Measurements from ENCODE around the gene ATP6V0D1.
A peak's percentile ranks its signal among the peaks of the same experiment; 100 is the strongest.

Gene ATP6V0D1

GRCh38 chr16:67429053-67429798, 51.7 kb downstream of the ATP6V0D1 start:
- Histone ChIP-seq H3K9me3 (ENCODE audit: control insufficient read depth, insufficient read depth, low read depth, low read length) (no peaks in the 10 kb centered on the region), H3K4me3 (ENCODE audit: low read depth, low read length) (no peak overlapping the region), H3K36me3 (ENCODE audit: control insufficient read depth in 2 of 2, insufficient read depth in 1 of 2, low read length in 2 of 2) (no peaks in the 10 kb centered on the region), H3K27ac (ENCODE audit: extremely low read depth, low read depth, low read length) (no peak overlapping the region), H3K4me1 (ENCODE audit: control insufficient read depth, insufficient read depth, low read length) (no peaks in the 10 kb centered on the region; the same call in 1 of the 2 replicates)
- POLR2A ChIA-PET: no interaction called here
- CTCF ChIA-PET: interaction anchor here (0.5 to 7.1 kb wide), 16 partner anchors 9 to 77 kb away, joined by 3 to 99 read pairs (median 8); partner anchors contain the start of genes ATP6V0D1 and ZDHHC1
- TF ChIP-seq ZNF645 (tag by site-specific recombination; IDR thresholded peaks at IDR 0.05): no peak
- TF ChIP-seq KLF1 (tag by site-specific recombination; IDR thresholded peaks at IDR 0.05): peak; percentile 82; the same call in 1 of the 2 replicates
- no peak for TF ChIP-seq ZNF175 (tag by site-specific recombination; IDR thresholded peaks at IDR 0.05)
- no peak for TF ChIP-seq ZBTB21 (tag by site-specific recombination; IDR thresholded peaks at IDR 0.05)
- TF ChIP-seq ZNF510 (tag by site-specific recombination; IDR thresholded peaks at IDR 0.05; ENCODE audit: insufficient replicate concordance): no peak
- TF ChIP-seq KLF8 (tag by site-specific recombination; IDR thresholded peaks at IDR 0.05): no peak
- TF ChIP-seq ZNF701 (tag by site-specific recombination; IDR thresholded peaks at IDR 0.05): no peak
- no peak for TF ChIP-seq ZNF140 (tag by site-specific recombination; IDR thresholded peaks at IDR 0.05)

GRCh38 chr16:67428146-67428731, 52.7 kb downstream of the ATP6V0D1 start:
- Histone ChIP-seq H3K4me1 (ENCODE audit: control insufficient read depth, insufficient read depth, low read length) (no peaks in the 10 kb centered on the region; the same call in 1 of the 2 replicates), H3K4me3 (ENCODE audit: low read depth, low read length) (no peak overlapping the region), H3K9me3 (ENCODE audit: control insufficient read depth, insufficient read depth, low read depth, low read length) (no peaks in the 10 kb centered on the region), H3K36me3 (ENCODE audit: control insufficient read depth in 2 of 2, insufficient read depth in 1 of 2, low read length in 2 of 2) (no peaks in the 10 kb centered on the region), H3K27ac (ENCODE audit: extremely low read depth, low read depth, low read length) (no peak overlapping the region)
- ChIA-PET POLR2A (interaction anchor here (0.6 to 1.0 kb wide), 2 partner anchors 8 to 12 kb away, joined by 3 read pairs; partner anchors contain the start of gene ZDHHC1), CTCF (interaction anchor here (0.5 to 7.1 kb wide), 39 partner anchors 9 to 800 kb away, joined by 3 to 99 read pairs (median 5); partner anchors contain the start of genes ATP6V0D1, LRRC36 and ZDHHC1)
- peak; percentile 51; the same call in 1 of the 2 replicates for TF ChIP-seq ZBTB17 (tag by site-specific recombination; IDR thresholded peaks at IDR 0.05)
- no peak for TF ChIP-seq TCF7L2 (IDR thresholded peaks at IDR 0.05; ENCODE audit: borderline replicate concordance, low read depth, low read length)
- peak; percentile 46 for TF ChIP-seq ZNF335 (tag by site-specific recombination; conservative IDR thresholded peaks at IDR 0.05)
- TF ChIP-seq CTCF (tag by site-specific recombination; IDR thresholded peaks at IDR 0.05): peak; percentile 77
- 0 out of 2 replicates have a peak, but pooled peaks have one; percentile 10 for TF ChIP-seq ZFHX2 (tag by site-specific recombination; conservative IDR thresholded peaks at IDR 0.05)
- no peak for TF ChIP-seq MZF1 (tag by site-specific recombination; IDR thresholded peaks at IDR 0.05; ENCODE audit: borderline replicate concordance)
- no peak for TF ChIP-seq REST (tag by site-specific recombination; IDR thresholded peaks at IDR 0.05)
- TF ChIP-seq ZNF654 (tag by site-specific recombination; IDR thresholded peaks at IDR 0.05; ENCODE audit: low read depth): peak; percentile 57
- TF ChIP-seq ZNF555 (tag by site-specific recombination; conservative IDR thresholded peaks at IDR 0.05): no peak
- TF ChIP-seq PATZ1 (tag by site-specific recombination; IDR thresholded peaks at IDR 0.05): peak; percentile 54; the same call in 1 of the 2 replicates
